MG63 (cell line): ENCODE measurements around the gene GABRP. TPM values are rescaled to one million over a fixed set of nuclear protein-coding genes. Genes with fewer than 3 reads are reported as not detected.

Experiments used
- DNase-seq: peaks from one replicate; pipeline ENCODE4 v3.0.0-alpha.2; 2020
- H3K27me3 ChIP-seq: fragments of 250-450 bp; sonication (Bioruptor Pico); 2 replicates; pipeline ENCODE4 v1.5.1; 2020; ENCODE audit warnings: mild to moderate bottlenecking, moderate library complexity
- H3K36me3 ChIP-seq: fragments of 250-450 bp; sonication (Bioruptor Pico); 2 replicates; pipeline ENCODE4 v1.5.1; 2020; ENCODE audit warnings: mild to moderate bottlenecking, moderate library complexity
- H3K4me3 ChIP-seq: fragments of 250-450 bp; sonication (Bioruptor Pico); 2 replicates; pipeline ENCODE4 v1.5.1; 2020; ENCODE audit warnings: mild to moderate bottlenecking, moderate library complexity
- H3K9me3 ChIP-seq: fragments of 250-450 bp; sonication (Bioruptor Pico); 2 replicates; pipeline ENCODE4 v1.5.1; 2020; ENCODE audit warnings: mild to moderate bottlenecking, moderate library complexity
- total RNA-seq: library from RNA; depleted of rRNA; stranded (reverse); fragments of >200 nt; shearing (Covaris generic); gene quantifications from 2 replicates; pipeline ENCODE4 v1.2.3, GENCODE V29; 2014; ENCODE audit warnings: low replicate concordance; rRNA removed

Gene GABRP
- total RNA-seq = not detected in 2 replicates

GRCh38 chr5:170783498-170784247, at the start of gene GABRP:
Gene GABRP (plus strand): TSS chr5:170783725. CDS start chr5:170788616, 4,891 bp downstream.
- no peaks in the 10 kb centered on the region for H3K27me3 ChIP-seq
- DNase-seq = no peak
- H3K4me3 ChIP-seq = no peak within 1 kb of the TSS
- no peaks in the 10 kb centered on the region for H3K9me3 ChIP-seq
- no peaks in the 10 kb centered on the region for H3K36me3 ChIP-seq

GRCh38 chr5:170736966-170737365, 46.6 kb upstream of the GABRP start:
- no peak for DNase-seq
- H3K36me3 ChIP-seq = no peaks in the 10 kb centered on the region

GRCh38 chr5:170737591-170737990, 45.9 kb upstream of the GABRP start:
- no peaks in the 10 kb centered on the region for H3K36me3 ChIP-seq
- H3K27me3 ChIP-seq = peaks cover 15% of the 10 kb centered on the region
- peaks cover 8% of the 10 kb centered on the region for H3K9me3 ChIP-seq
- no peak for DNase-seq
- no peak overlapping the region for H3K4me3 ChIP-seq

More at GRCh38 chr5:170736966-170737365, 46.6 kb upstream of the GABRP start:
- peaks cover 19% of the 10 kb centered on the region for H3K27me3 ChIP-seq
- no peak overlapping the region for H3K4me3 ChIP-seq
- H3K9me3 ChIP-seq = peaks cover 8% of the 10 kb centered on the region

GRCh38 chr5:170738840-170739239, 44.7 kb upstream of the GABRP start:
- DNase-seq = no peak
- H3K4me3 ChIP-seq = no peak overlapping the region
- no peaks in the 10 kb centered on the region for H3K36me3 ChIP-seq
- peaks cover 8% of the 10 kb centered on the region for H3K9me3 ChIP-seq
- peaks cover 19% of the 10 kb centered on the region for H3K27me3 ChIP-seq

GRCh38 chr5:170739446-170739845, 44.1 kb upstream of the GABRP start:
- H3K27me3 ChIP-seq = peaks cover 24% of the 10 kb centered on the region
- H3K36me3 ChIP-seq = no peaks in the 10 kb centered on the region
- no peak for DNase-seq
- H3K4me3 ChIP-seq = no peak overlapping the region
- peaks cover 8% of the 10 kb centered on the region for H3K9me3 ChIP-seq

GRCh38 chr5:170740551-170741205, 42.8 kb upstream of the GABRP start:
- Histone ChIP-seq H3K9me3 (peaks cover 2% of the 10 kb centered on the region), H3K27me3 (peaks cover 21% of the 10 kb centered on the region), H3K36me3 (no peaks in the 10 kb centered on the region), H3K4me3 (no peak overlapping the region)
- no peak for DNase-seq

- no peak for DNase-seq
Observed at GRCh38 chr5:170741801-170742200, 41.7 kb upstream of the GABRP start.

GRCh38 chr5:170743876-170744212, 39.7 kb upstream of the GABRP start:
- H3K9me3 ChIP-seq = no peaks in the 10 kb centered on the region
- H3K4me3 ChIP-seq = no peak overlapping the region
- H3K36me3 ChIP-seq = no peaks in the 10 kb centered on the region
- no peak for DNase-seq
- H3K27me3 ChIP-seq = peaks cover 13% of the 10 kb centered on the region

More at GRCh38 chr5:170741801-170742200, 41.7 kb upstream of the GABRP start:
- H3K4me3 ChIP-seq = no peak overlapping the region
- H3K36me3 ChIP-seq = no peaks in the 10 kb centered on the region
- no peaks in the 10 kb centered on the region for H3K9me3 ChIP-seq
- H3K27me3 ChIP-seq = peaks cover 15% of the 10 kb centered on the region

GRCh38 chr5:170745481-170746071, 37.9 kb upstream of the GABRP start:
- no peaks in the 10 kb centered on the region for H3K36me3 ChIP-seq
- H3K27me3 ChIP-seq = peaks cover 17% of the 10 kb centered on the region
- H3K4me3 ChIP-seq = no peak overlapping the region
- no peaks in the 10 kb centered on the region for H3K9me3 ChIP-seq
- DNase-seq = peak; percentile 71

- DNase-seq = no peak
- H3K27me3 ChIP-seq = peaks cover 12% of the 10 kb centered on the region
Observed at GRCh38 chr5:170746075-170746960, 37.2 kb upstream of the GABRP start.

GRCh38 chr5:170746961-170747340, 36.6 kb upstream of the GABRP start:
- Histone ChIP-seq H3K4me3 (no peak overlapping the region), H3K36me3 (no peaks in the 10 kb centered on the region), H3K9me3 (no peaks in the 10 kb centered on the region), H3K27me3 (peaks cover 12% of the 10 kb centered on the region)
- DNase-seq = no peak

More at GRCh38 chr5:170746075-170746960, 37.2 kb upstream of the GABRP start:
- Histone ChIP-seq H3K36me3 (no peaks in the 10 kb centered on the region), H3K4me3 (no peak overlapping the region), H3K9me3 (no peaks in the 10 kb centered on the region)

- DNase-seq = no peak
- Histone ChIP-seq H3K27me3 (peaks cover 12% of the 10 kb centered on the region), H3K4me3 (no peak overlapping the region), H3K9me3 (no peaks in the 10 kb centered on the region), H3K36me3 (no peaks in the 10 kb centered on the region)
Observed at GRCh38 chr5:170747357-170747756, 36.2 kb upstream of the GABRP start.

- peak; percentile 33 for DNase-seq
- H3K4me3 ChIP-seq = no peak overlapping the region
- no peaks in the 10 kb centered on the region for H3K36me3 ChIP-seq
- no peaks in the 10 kb centered on the region for H3K9me3 ChIP-seq
- peaks cover 12% of the 10 kb centered on the region for H3K27me3 ChIP-seq
Observed at GRCh38 chr5:170747851-170748250, 35.7 kb upstream of the GABRP start.

- no peak overlapping the region for H3K4me3 ChIP-seq
- DNase-seq = no peak
- H3K27me3 ChIP-seq = peaks cover 7% of the 10 kb centered on the region
- H3K36me3 ChIP-seq = no peaks in the 10 kb centered on the region
- no peaks in the 10 kb centered on the region for H3K9me3 ChIP-seq
Observed at GRCh38 chr5:170748951-170749471, 34.5 kb upstream of the GABRP start.

- H3K9me3 ChIP-seq = no peaks in the 10 kb centered on the region
- H3K4me3 ChIP-seq = no peak overlapping the region
- no peak for DNase-seq
- H3K36me3 ChIP-seq = no peaks in the 10 kb centered on the region
- H3K27me3 ChIP-seq = peaks cover 4% of the 10 kb centered on the region
Observed at GRCh38 chr5:170749911-170750431, 33.6 kb upstream of the GABRP start.

- Histone ChIP-seq H3K36me3 (no peaks in the 10 kb centered on the region), H3K4me3 (no peak overlapping the region), H3K9me3 (no peaks in the 10 kb centered on the region), H3K27me3 (peaks cover 4% of the 10 kb centered on the region)
- no peak for DNase-seq
Observed at GRCh38 chr5:170750791-170751190, 32.7 kb upstream of the GABRP start.
